Neural cell (in vitro differentiated cells): ENCODE results near the gene KIF3B.

ENCODE experiments used
- CTCF ChIP-seq: fragments of 450-650 bp; IDR thresholded peaks from 2 replicates; pipeline ENCODE4 v1.5.1; 2014; ENCODE audit warnings: antibody characterized with exemption, mild to moderate bottlenecking, moderate library complexity; ENCODE audit not compliant: poor library complexity, severe bottlenecking
- REST ChIP-seq: IDR thresholded peaks from 2 replicates; pipeline ENCODE4 v1.6.1; 2012; ENCODE audit warnings: borderline replicate concordance

DNA sequence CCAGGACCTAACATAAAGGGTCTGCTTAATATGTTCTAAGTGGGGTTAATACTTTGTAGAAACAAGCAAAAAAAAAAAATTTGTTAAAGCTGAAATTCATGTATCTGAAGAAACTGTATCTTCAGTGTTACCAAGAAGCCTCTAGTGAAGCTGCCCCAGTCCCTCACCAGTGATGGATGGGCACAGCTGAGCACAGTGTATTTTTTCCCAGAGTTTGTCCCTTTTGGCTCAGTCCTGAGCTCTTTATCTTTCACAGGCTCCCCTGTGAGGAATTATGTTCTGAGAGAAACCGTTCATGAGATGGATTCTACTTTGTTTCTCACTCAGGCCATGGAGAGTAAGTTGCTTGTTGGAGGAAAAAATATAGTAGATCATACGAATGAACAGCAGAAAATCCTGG lies 38.4 kb downstream of the KIF3B start:
- TF ChIP-seq REST (no peak), CTCF (no peak)
